ENCODE results near the gene ANAPC15.

The ANAPC15 gene

DNA sequence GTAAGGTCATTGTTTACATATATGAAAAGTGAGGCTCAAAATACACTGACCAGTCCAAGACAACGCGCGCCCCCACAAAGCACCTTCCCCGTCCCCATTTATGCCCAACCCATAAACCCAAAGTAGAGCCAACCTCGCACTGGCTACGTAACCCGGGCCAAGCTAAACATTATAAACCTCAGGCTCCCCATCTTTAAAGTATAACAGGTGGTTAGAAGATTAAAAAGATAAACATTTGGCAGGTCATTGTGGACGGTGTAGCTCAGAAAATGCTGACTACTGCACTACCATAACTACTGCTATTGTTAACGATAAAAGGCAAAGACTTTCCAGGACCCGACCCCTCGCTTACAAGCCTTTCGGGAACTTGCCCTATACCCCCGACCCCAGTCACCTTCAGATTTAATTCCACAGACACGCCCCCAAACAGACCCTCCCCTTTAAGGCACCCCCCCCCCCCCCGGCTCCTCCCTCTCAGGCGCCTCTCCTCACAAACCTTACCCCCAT lies 32.6 kb downstream of the ANAPC15 start:
- TF ChIP-seq ZFX (IDR thresholded peaks at IDR 0.05; ENCODE audit: borderline replicate concordance) (no peak), CTCF (IDR thresholded peaks at IDR 0.05) (no peak)

GRCh38 chr11:72078477-72078876 lies 34.0 kb downstream of the ANAPC15 start:
- peak overlapping the region; percentile 96 for H3K27ac ChIP-seq
- TF ChIP-seq ZFX (IDR thresholded peaks at IDR 0.05; ENCODE audit: borderline replicate concordance) (no peak), CTCF (IDR thresholded peaks at IDR 0.05) (no peak)

More for the DNA sequence above, 32.6 kb downstream of the ANAPC15 start:
- H3K27ac ChIP-seq: peak overlapping the region; percentile 96

- no peak for TF ChIP-seq ZFX (IDR thresholded peaks at IDR 0.05; ENCODE audit: borderline replicate concordance)
- TF ChIP-seq CTCF (IDR thresholded peaks at IDR 0.05): no peak
- no peak overlapping the region for H3K27ac ChIP-seq
Observed at GRCh38 chr11:72075756-72076155, 36.7 kb downstream of the ANAPC15 start.

DNA sequence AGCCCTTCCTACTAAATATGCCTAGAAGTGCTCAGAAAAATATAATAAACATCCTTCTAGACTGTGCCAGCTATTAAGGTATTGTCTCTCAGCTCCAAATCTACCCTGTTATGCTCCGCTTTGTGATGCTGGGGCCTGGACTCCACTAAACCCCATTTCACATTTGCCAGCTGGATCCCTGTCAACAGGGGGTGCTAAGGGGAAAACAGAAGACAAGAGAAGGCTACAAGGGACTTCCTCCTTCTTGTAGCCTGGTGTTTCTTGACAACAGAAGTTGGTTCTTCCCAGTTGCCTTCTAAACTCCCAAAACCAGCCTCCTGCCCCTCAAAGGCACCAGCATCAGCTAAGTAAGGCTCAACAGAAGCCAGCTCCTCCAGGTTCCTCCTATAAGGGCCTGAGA lies 37.4 kb downstream of the ANAPC15 start:
- H3K27ac ChIP-seq: no peak overlapping the region
- TF ChIP-seq ZFX (IDR thresholded peaks at IDR 0.05; ENCODE audit: borderline replicate concordance): no peak
- no peak for TF ChIP-seq CTCF (IDR thresholded peaks at IDR 0.05)

DNA sequence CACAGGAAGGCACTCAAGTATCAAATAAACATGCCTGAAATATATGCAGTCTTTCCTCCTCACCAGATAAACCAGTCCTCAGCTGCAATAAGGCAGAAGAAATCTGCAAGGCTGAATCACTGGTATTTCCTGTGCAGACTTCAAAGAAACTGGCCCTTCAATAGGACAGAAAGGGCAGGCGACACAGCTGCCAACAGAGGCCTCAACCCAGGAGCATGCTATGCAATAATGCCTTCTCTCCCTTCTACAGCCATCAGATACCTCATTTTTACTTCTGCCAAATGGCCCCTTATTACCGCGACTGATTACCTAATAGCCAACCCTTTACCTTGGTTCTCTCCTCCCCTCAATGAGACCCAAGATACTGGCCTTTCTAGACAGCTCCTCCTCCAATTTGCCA lies 40.1 kb downstream of the ANAPC15 start:
- H3K27ac ChIP-seq: peak overlapping the region; percentile 4; the same call in 1 of the 2 replicates
- TF ChIP-seq CTCF (IDR thresholded peaks at IDR 0.05) (no peak), ZFX (IDR thresholded peaks at IDR 0.05; ENCODE audit: borderline replicate concordance) (no peak)

DNA sequence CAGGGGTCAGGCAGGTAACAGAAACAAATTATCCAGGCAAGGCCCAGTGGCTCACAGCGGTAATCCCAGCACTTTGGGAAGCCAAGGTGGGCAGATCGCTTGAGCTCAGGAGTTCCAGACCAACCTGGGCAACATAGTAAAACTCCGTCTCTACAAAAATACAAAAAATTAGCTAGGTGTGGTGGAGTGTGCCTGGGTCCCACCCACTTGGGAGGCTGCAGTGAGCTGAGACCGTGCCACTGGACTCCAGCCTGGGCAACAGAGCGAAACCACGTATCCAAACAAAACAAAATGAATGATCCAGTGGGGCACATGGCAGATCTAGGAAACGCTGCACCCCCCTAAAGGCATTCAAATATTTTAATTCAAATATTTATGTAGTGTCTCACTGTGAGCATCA lies 42.0 kb downstream of the ANAPC15 start:
- TF ChIP-seq CTCF (IDR thresholded peaks at IDR 0.05) (no peak), ZFX (IDR thresholded peaks at IDR 0.05; ENCODE audit: borderline replicate concordance) (no peak)
- peak overlapping the region; percentile 78 for H3K27ac ChIP-seq

DNA sequence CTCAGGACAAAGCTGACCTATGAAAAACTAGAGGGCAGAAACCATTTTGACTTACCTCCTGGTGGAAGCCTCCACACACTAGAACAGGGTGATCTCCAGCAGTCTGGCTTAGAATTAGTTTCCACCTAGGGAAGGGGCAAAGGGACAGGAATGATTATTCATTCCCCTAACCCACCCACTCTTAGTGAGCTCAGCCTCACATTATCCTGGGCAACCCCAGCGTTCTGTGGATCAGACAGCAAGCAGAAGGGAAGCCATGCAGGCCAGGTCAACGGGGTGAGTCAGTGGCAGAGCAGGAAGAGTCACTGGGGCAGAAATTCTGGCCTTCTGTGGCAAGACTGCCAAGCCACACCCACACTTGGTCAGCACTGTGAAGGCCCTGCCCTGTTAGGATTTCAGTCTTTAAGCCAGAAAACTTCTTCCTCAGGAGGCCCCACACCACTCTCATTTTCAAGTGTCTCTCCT lies 42.7 kb downstream of the ANAPC15 start:
- H3K27ac ChIP-seq: peak overlapping the region; percentile 78
- TF ChIP-seq ZFX (IDR thresholded peaks at IDR 0.05; ENCODE audit: borderline replicate concordance) (no peak), CTCF (IDR thresholded peaks at IDR 0.05) (no peak)

All from 22Rv1 (cell line).